Bronchial epithelial cell (primary cell): Measurements from ENCODE around the gene TRMT1. TPM values are rescaled to one million over a fixed set of nuclear protein-coding genes. Genes with fewer than 3 reads are reported as not detected.

Experiments used
- DNase-seq: peaks from one replicate; pipeline ENCODE4 v3.0.0-alpha.2; 2010; ENCODE audit warnings: low read depth
- FAIRE-seq: peaks from 2 replicates; lab custom pipeline; 2011; peaks lifted over from hg19 to GRCh38; lab: Jason Lieb, UNC
- H3K27me3 ChIP-seq: 2 replicates; pipeline ENCODE4 v1.5.1; 2011; ENCODE audit warnings: low read length; ENCODE audit not compliant: control insufficient read depth, insufficient read depth
- H3K36me3 ChIP-seq: 2 replicates; pipeline ENCODE4 v1.5.1; 2011; ENCODE audit warnings: low read length; ENCODE audit not compliant: control insufficient read depth, insufficient read depth
- H3K4me3 ChIP-seq: 2 replicates; pipeline ENCODE4 v1.5.1; 2011; ENCODE audit warnings: mild to moderate bottlenecking, low read depth, low read length, control low read depth
- total RNA-seq: library from RNA; depleted of rRNA; stranded (reverse); fragments of >200 nt; gene quantifications from 2 replicates; pipeline ENCODE4 v1.2.1, GENCODE V29; 2014
- TF ChIP-seq, protein P1 (sequence below): IDR thresholded peaks from 2 replicates; pipeline ENCODE4 v1.5.1; 2011; ENCODE audit warnings: mild to moderate bottlenecking, moderate library complexity, low read length, control low read depth, inconsistent platforms; ENCODE audit not compliant: insufficient read depth, severe bottlenecking

TRMT1 gene
- total RNA-seq, 1 donor from 2014 or later: 40.5 TPM

DNA sequence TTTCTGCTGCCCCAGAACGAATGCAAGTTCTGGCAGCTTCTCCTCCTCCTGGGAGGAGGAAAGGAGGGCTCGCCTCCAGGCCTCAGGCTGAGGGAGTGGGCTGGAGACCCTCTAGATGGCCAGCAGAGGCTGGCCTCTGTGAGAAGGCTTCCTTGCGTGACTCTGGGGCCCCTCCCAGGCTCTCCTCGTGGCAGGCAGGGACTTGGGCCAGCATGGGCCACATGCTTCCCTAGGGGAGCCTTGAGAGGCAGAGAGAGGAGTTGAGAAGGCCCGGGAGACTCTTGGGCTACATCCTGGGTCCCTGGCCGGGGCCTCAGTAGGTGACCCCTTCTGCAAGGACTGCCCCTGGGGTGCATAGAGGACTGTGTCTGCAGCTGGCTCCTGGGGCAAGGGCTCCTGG is 39.8 kb downstream of the TRMT1 start:
- FAIRE-seq (no peak), DNase-seq (no peak)
- H3K36me3 ChIP-seq: peaks cover 12% of the 10 kb centered on the region
- no peaks in the 10 kb centered on the region for H3K27me3 ChIP-seq
- TF ChIP-seq, protein P1, sequence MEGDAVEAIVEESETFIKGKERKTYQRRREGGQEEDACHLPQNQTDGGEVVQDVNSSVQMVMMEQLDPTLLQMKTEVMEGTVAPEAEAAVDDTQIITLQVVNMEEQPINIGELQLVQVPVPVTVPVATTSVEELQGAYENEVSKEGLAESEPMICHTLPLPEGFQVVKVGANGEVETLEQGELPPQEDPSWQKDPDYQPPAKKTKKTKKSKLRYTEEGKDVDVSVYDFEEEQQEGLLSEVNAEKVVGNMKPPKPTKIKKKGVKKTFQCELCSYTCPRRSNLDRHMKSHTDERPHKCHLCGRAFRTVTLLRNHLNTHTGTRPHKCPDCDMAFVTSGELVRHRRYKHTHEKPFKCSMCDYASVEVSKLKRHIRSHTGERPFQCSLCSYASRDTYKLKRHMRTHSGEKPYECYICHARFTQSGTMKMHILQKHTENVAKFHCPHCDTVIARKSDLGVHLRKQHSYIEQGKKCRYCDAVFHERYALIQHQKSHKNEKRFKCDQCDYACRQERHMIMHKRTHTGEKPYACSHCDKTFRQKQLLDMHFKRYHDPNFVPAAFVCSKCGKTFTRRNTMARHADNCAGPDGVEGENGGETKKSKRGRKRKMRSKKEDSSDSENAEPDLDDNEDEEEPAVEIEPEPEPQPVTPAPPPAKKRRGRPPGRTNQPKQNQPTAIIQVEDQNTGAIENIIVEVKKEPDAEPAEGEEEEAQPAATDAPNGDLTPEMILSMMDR: no peak
- no peak overlapping the region for H3K4me3 ChIP-seq

DNA sequence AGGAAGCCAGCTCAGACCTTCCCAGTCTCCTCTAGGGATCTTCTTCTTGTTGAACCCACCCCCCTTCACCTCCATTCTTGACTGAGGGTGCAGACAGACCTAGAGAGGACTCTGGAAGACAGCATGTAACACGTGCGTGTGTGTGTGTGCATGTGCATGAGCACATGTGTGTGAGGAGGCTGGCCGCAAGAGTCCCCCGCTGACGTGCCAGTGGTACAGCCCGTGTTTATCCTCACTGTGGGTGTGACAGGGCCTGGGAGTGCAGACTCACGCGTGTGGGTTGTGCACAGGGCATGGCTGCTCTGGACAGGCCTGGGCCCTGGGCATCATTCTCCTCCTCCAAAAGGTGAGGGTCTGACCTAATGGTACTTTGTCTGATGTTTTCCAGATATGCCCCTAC is 40.2 kb downstream of the TRMT1 start:
- H3K4me3 ChIP-seq: no peak overlapping the region
- DNase-seq (no peak), FAIRE-seq (no peak)
- H3K27me3 ChIP-seq: no peaks in the 10 kb centered on the region
- H3K36me3 ChIP-seq: peaks cover 12% of the 10 kb centered on the region
- TF ChIP-seq, protein P1: no peak

DNA sequence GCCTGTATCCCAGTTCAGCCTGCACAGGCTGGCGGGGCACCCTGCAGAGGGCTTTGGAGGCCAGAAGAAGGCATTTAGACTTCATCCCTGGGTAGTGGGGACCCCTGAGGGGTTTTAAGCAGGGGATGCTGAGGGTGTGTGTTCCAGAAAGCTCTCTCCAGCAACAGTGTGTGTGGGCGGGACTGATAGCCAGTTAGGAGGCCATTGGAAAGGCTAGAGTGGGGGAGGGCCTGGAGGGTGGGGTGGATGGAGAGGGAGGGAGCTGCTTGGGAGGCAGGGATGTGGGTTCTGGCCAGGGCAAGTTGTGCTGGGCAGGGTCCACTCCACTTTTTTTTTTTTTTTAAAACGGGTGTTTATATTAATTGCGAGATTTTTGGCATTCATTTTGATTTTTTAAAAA is 42.2 kb downstream of the TRMT1 start:
- Histone ChIP-seq H3K4me3 (no peak overlapping the region), H3K27me3 (no peaks in the 10 kb centered on the region), H3K36me3 (peaks cover 10% of the 10 kb centered on the region)
- TF ChIP-seq, protein P1: no peak
- FAIRE-seq (no peak), DNase-seq (no peak)

DNA sequence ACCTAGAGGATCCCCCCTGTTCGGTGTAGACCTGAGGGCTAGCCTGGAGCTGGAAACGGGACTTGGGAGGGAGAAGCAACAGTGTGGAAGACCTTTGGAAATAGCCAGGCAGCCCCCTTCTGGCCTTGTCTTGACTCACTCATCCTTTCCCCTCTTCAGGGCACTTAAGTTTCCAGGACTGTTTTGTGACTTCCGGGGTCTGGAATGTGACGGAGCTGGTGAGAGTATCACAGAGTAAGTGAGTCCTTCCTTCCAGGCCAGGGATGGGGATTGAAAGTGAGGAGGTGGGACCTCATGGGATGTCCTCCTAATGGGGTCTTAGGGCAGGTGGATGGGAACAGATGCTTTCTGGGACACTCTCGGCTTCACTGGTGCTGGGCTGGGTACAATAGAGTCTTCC is 43.3 kb downstream of the TRMT1 start:
- H3K27me3 ChIP-seq: no peaks in the 10 kb centered on the region
- no peak for DNase-seq
- peak; percentile 79 for FAIRE-seq
- no peak overlapping the region for H3K4me3 ChIP-seq
- peaks cover 9% of the 10 kb centered on the region for H3K36me3 ChIP-seq
- TF ChIP-seq, protein P1: no peak

DNA sequence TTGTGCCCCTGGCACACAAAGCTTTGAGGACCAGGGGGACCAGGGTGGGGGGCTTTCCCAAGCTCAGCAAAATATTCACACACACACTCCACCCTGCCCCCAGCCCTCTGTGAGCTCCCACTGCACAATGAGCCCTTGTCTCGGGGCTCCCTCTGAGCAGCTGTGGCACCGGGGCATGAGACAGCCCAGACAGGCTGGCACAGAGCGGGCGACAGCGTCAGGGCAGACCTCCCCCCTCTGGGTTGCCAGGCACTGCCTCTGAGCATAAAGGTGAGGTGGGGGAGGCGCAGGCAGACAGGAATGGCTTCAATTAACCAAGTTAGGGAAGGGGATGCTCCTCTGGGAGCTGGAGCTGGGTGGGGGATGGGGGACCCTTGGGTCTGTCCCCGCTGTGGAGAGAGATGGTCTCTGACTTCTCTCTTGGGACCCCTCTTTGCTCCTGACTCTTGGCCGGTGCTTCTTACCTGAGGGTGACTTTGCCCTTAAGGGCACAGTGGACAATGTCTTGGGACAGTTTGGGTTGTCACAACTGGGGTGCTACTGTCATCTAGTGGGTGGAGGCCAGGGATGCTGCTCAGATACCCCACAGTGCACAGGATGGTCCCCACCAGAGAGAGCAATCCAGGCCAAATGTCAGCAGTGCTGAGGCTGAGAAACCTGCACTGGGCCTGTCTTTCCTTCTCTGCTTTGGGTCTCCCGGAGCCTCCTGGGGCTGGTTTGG is 44.2 kb downstream of the TRMT1 start:
- Histone ChIP-seq H3K27me3 (no peaks in the 10 kb centered on the region), H3K36me3 (peaks cover 9% of the 10 kb centered on the region), H3K4me3 (no peak overlapping the region)
- DNase-seq: no peak
- FAIRE-seq: no peak
- TF ChIP-seq, protein P1: no peak
